AG20443 (cell line): ENCODE data around the gene PRM2.
"Not testable (repeated sequence)": the region's sequence is repeated elsewhere in the genome, so short reads cannot be mapped to it uniquely, and the experiment has no call there.

Source experiments
- DNase-seq: peaks from one replicate; pipeline ENCODE4 v3.0.0; 2012; ENCODE audit warnings: low spot score, mixed read lengths

PRM2 gene

GRCh38 chr16:11289696-11290095, 13.4 kb upstream of the PRM2 start:
- DNase-seq = not testable (repeated sequence)

GRCh38 chr16:11289202-11289601, 12.9 kb upstream of the PRM2 start:
- no peak for DNase-seq

- no peak for DNase-seq
Measured at GRCh38 chr16:11285842-11286241, 9.6 kb upstream of the PRM2 start.

DNA sequence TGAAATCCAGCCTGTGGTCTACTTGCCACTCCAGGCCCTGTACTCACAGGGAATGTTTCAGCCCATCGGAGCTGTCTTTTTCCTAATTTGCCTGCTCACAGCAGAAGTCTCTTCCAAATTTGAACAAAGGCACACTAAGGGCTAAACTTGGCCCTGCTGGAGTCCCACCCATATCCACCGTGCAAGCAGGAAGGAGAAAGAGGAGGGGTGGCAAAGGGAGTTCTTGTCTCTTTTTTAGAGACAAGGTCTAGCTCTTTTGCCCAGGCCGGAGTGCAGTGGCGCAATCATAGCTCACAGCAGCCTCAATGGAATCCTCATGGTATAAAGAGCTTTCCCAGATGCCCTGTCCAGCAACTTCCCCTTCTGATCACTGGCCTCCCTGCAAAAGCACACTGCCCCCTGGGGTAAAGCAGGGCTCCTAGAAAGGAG, 7.6 kb upstream of the PRM2 start:
- DNase-seq = no peak

DNA sequence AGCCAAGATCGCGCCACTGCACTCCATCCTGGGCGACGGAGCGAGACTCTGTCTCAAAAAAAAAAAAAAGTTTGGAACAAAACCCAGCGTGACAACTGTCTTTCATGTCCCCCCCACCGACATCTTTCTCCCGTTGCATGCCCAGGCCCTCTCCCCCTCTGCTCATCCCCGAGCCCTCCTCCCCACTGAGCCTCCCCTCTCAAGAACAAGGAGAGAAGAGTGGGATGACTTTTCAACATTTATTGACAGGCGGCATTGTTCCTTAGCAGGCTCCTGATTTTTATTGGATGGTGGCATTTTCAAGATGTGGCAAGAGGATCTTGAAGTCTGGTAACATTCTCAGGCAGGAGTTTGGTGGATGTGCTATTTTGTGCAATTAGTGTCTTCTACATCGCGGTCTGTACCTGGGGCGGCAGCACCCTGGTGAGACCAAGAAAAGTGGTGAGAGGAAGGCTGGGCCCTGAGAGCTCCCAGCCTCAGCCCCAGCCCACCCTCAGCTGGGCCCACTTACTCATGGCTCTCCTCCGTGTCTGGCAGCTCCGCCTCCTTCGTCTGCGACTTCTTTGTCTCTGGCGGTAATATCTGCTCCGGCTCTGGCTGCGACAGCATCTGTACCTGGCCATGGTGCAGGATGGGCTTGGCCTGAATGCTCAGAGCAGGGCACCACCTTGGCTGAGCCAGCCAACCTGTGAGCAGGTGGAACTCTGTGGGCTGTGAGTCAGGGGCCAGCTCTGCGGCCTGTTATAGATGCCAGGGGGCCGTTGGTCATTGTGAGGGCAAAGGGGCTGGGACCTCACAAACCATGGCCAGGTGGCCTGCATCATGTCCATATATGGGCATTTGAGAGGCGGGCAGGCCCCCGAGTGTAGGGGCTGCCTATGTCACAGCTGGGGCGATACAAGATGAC, 4.6 kb upstream of the PRM2 start, which contains the start of gene PRM1:
Gene PRM1, minus strand, starts transcription at position 715 of the 907 bp plus-strand sequence. Its CDS starts 92 bp downstream, at position 623.
- no peak for DNase-seq

DNA sequence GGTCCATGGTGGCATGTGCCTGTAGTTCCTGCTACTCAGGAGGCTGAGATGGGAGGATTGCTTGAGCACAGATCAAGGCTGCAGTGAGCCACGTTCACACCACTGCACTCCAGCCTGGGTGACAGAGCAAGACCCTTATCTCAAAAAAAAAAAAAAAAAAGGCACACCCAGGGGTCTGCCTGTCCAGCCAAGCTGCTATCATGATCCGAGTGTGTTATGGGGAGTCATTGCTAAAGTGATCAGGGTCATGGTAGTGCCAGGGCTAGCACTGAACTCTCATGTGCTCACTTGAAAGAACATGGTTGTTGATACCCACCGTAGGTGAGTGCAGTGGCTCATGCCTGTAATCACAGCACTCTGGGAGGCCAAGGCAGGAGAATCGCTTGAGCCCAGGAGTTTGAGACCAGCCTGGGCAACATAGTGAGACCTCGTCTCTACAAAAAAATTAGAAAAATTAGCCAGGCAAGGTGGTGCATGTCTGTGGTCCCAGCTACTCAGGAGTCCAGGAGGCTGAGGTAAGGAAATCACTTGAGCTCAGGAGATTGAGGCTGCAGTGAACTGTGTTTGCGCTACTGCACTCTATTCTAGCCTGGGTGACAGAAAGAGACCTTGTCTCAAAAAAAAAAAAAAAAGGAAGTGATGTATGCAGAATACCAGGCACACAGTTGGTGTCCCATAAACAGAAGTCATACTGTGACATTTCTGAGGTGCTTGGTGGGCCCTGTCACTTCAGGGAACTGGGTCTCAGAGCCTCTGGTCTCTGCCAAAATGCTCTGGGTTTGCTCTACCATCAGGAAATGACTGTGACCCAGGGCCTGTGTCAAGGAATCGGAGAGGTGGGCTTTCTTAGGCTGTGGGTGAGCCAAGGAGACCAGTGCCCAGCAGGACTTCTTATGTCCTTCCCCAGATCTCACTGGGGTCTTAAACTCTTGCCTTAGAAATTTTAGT, 2.7 kb upstream of the PRM2 start:
- DNase-seq = no peak

DNA sequence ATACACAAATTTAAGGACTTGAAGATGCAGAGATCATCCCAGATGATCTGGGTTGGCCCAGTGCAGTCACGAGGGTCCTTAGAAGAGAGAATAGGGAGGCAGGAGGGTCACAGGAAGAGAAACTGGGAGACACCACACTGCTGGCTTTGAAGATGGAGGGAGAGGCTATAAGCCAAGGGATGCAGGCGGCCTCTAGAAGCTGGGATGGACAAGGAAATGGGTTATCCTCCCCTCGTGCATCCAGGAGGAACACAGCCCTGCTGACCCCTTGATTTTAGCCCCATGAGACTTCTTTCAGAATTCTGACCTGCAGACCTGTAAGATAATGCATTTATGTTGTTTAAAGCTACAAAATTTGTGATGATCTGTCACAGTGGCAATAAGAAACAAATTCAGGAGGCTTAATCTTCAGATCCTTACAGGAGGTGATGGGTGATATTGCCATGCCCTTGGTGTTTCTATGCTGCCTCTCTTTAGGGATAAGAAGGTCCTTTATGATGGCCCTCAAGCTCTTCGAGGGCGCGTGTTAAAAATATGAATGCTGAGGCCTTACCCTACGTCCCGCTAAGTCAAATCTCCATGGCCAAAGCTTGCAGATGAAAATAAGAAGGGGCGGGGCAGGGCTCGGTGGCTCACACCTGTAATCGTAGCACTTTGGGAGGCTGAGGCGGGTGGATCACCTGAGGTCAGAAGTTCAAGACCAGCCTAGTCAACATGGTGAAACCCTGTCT, 1.5 kb upstream of the PRM2 start:
- DNase-seq = no peak

- no peak for DNase-seq
Measured at GRCh38 chr16:11276896-11277593, 765 bp upstream of the PRM2 start.

- DNase-seq = no peak
Measured at GRCh38 chr16:11274964-11275363, 1.3 kb downstream of the PRM2 start.

- DNase-seq = no peak
Measured at GRCh38 chr16:11273721-11274324, 2.5 kb downstream of the PRM2 start.

- no peak for DNase-seq
Measured at GRCh38 chr16:11272921-11273720, 3.2 kb downstream of the PRM2 start, which contains the start of gene PRM3. PRM3 (minus strand) TSS chr16:11273629; CDS start chr16:11273595, 34 bp downstream.

DNA sequence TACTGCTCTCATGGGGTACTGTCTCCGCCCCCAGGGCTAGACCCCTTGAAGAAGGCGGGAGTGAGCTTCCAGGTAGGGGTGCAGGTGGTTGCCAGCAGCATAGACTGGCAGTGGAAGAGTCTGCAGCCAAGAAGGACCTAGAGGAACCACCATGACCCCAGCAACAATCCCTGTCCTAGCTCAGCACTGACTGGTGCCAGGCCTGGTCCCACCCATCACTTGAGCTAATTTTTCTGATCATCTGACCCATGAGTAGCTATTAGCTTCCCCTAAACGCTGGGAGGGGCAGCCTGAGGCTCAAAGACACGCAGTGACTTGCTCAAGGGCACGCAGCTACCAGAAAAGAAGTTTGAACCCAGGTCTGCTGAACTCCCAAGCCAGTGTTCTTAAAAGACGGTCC, 3.8 kb downstream of the PRM2 start:
- DNase-seq = no peak

DNA sequence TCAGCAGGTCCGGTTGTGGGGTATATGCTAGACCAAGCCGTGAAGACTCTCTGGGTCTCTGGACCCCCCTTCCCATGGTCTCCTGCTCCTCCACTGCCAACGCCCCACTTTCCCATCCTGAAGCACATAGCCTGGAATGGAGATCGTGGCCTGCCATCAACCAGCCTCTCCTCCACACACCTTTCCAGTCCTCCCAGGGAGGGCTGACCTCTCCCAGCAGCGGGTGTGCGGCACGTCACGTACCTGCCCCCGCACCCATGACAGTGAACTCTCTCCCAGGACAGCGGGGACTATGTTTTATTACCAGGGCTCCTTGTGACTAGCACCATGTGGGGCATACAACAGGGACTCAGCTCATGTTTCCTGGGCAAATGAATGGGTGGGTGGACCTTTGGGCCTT, 4.7 kb downstream of the PRM2 start:
- no peak for DNase-seq

DNA sequence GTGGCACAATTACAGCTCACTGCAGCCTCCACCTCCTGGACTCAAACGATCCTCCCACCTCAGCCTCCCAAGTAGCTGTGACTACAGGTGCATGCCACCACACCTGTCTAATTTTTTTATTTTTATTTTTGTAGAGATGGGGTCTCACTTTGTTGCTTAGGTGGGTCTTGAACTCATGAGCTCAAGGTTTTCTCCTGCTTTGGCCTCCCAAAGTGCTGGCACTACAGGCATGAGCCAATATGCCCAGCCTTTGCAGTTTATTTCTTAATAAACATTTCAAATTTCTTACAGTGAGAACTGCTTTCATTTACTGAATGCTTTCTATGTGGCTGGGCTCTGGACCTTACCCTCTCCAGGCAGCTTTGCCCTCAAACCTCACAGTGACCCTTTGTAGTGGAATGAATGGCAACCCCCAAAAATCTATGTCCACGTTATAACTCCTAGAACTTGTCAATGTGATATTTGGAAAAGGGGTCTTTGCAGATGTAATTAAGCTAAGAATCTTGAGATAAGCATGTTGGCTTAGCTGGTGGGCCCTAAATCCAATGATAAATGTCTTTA, 5.6 kb downstream of the PRM2 start:
- DNase-seq = no peak

GRCh38 chr16:11268921-11269375, 7.3 kb downstream of the PRM2 start, which contains the start of gene TNP2:
TNP2 (minus strand) TSS chr16:11269325; CDS start chr16:11269262, 63 bp downstream.
- DNase-seq = no peak

- DNase-seq = no peak
Measured at GRCh38 chr16:11265124-11265523, 11.2 kb downstream of the PRM2 start.

DNA sequence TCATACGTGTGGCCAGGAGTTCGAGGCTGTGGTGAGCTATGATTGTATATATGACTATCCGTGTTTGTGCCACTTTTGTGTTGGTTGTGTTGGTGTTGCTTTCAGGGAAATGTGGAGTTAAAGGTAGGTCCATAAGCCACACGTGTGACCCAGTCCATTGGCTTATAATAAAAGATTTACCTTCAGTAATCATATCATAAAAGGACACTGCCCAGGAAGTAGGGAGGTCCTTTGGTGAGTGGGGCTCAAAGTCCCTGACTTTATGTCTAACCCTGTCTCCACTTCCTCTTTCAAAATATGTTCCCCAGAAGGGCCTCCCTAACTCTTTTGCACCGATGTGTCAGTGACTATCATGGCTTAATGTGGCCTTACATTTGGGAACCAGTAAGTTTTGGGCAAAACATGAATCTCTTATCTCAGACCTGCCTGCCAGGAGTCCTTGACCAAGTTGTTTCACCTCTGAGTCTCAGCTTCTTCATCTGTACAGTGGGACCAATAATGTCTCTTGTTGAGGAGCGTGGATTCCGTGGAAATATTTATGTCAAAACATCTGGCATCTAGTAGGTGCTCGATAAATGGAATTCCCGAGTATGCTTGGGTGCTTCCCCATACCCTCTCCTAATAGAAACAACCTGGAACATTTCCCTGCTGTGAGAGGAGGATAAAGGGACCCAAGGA, 12.0 kb downstream of the PRM2 start:
- DNase-seq = no peak

- no peak for DNase-seq
Measured at GRCh38 chr16:11263737-11264136, 12.5 kb downstream of the PRM2 start.

DNA sequence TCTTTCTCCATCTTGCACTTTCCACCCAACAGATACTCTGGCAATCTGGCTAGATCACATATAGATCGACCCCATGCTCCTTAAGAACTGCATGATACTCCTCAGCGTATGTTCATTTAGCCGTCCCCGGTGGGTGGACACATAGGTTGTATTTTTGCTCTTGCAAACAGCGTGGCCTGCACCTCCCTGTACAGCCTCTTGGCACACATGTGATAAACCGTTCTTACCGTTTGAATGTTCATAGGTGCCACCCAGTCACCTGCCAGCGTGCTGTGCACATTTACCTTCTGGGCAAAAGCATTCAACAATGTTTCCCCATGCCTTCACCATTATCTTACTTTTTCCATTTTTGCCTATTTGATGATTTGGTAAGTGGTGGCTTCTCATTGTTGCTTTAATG, 13.4 kb downstream of the PRM2 start:
- no peak for DNase-seq
